Pancreas (tissue), 10 donors: ENCODE results near the gene IFT43. TPM values are rescaled to one million over a fixed set of nuclear protein-coding genes. Genes with fewer than 3 reads are reported as not detected.

ENCODE experiments used
- ATAC-seq, 4 donors: fragments of 200-7000 bp; cut with Tn5 transposase; one replicate each; pipeline versions ENCODE4 v1.8.0 to v1.9.1; 2020; ENCODE audit warnings: mild to moderate bottlenecking in 4 of 4, moderate library complexity in 4 of 4
- DNase-seq, 6 donors: peaks; one replicate each; pipeline ENCODE4 v3.0.0-alpha.2; 2020
- FAIRE-seq: peaks from 2 replicates; lab custom pipeline; 2012; peaks lifted over from hg19 to GRCh38; lab: Jason Lieb, UNC
- H3K27ac ChIP-seq, 4 donors: fragments of 200-600 bp; sonication (generic); 1 replicate in 3 of 4; 2 replicates in 1 of 4; pipeline versions ENCODE4 v1.5.0 to v1.8.0; 2020
- H3K27me3 ChIP-seq, 4 donors: fragments of 200-600 bp; one replicate each; pipeline ENCODE4 v1.8.0; 2021
- H3K36me3 ChIP-seq, 3 donors: fragments of 200-600 bp; sonication (generic) in 1 of 3; one replicate each; pipeline versions ENCODE4 v1.5.0 to v1.8.0; 2020 to 2021
- H3K4me1 ChIP-seq, 3 donors: fragments of 200-600 bp; one replicate each; pipeline ENCODE4 v1.8.0; 2021
- H3K4me3 ChIP-seq, 4 donors: fragments of 200-600 bp; sonication (generic) in 2 of 4; one replicate each; pipeline versions ENCODE4 v1.5.0 to v1.8.0; 2020 to 2021
- H3K9me3 ChIP-seq, 4 donors: fragments of 200-600 bp; one replicate each; pipeline ENCODE4 v1.8.0; 2021
- CTCF ChIP-seq, 4 donors: fragments of 200-600 bp; sonication (generic) in 3 of 4; IDR thresholded peaks; one replicate each; pipeline versions ENCODE4 v1.5.0 to v1.8.0; 2021; ENCODE audit warnings: antibody characterized with exemption in 4 of 4
- WGBS, 2 donors: extraction: QIAGEN DNeasy Blood & Tissue Kit; methylation state at CpG; one replicate each; pipeline ENCODE4 v1.1.7; 2013; 5-methylcytosine and 5-hydroxymethylcytosine counted together
- intact Hi-C, 3 donors: fragments of 100-400 bp; cut with DNase I; formaldehyde crosslinking; loops; one replicate each; pipeline versions ENCODE4 v1.11.1 to v1.14.2; 2022
- polyA plus RNA-seq, 2 donors: library from polyadenylated mRNA; stranded (reverse); fragments of 200-250 nt; gene quantifications; one replicate each; pipeline ENCODE4 v1.2.3, GENCODE V29; 2013
- total RNA-seq, 6 donors: library from RNA; stranded (reverse); fragmentation: NEBNext Ultra II Directional in 4 of 6; extraction: Animal tissue kit (Norgen Biotek cat#: 25700) in 4 of 6; gene quantifications; one replicate each; pipeline versions ENCODE4 v1.2.1 to v1.2.4, GENCODE V29; 2021 to 2023
- donor health status: healthy with polysubstance abuse.
- donor health status: DM: no; HTN: no; CAD: no; lungs with moderate emphysema.
- donor health status: DM: no; HTN: no; CAD: no.
- donor health status: control.
- donor health status: control.
- donor health status: Bipolar disorder and iron deficiency.
- donor health status: DM: yes; HTN: yes; CAD: no.
- donor health status: DM: no; HTN: no; CAD: no.
- donor health status: DM: no; HTN: no; CAD: no.
- donor health status: DM: yes; HTN: yes; CAD: no.

The IFT43 gene
- total and polyA plus RNA-seq, 8 donors, result 11.4 to 46.3 (median 16.5) TPM

- H3K36me3 ChIP-seq, result no peaks in the 10 kb centered on the region
- no peaks in the 10 kb centered on the region for H3K9me3 ChIP-seq
- WGBS, 2 donors, result 97 to 98% methylated on average over 3 of the region's 3 CpGs
- H3K4me3 ChIP-seq, result no peak overlapping the region
- H3K27me3 ChIP-seq, result no peaks in the 10 kb centered on the region
- H3K4me1 ChIP-seq, result no peaks in the 10 kb centered on the region
- DNase-seq, result no peak
- no peak for TF ChIP-seq CTCF (IDR thresholded peaks at IDR 0.05)
- no peak for FAIRE-seq
- H3K27ac ChIP-seq, result no peak overlapping the region
- no peak for ATAC-seq
- intact Hi-C loops, result no loop called here
Measured at GRCh38 chr14:76065519-76065918, 80.0 kb downstream of the IFT43 start.

GRCh38 chr14:76067536-76067935 is 82.0 kb downstream of the IFT43 start:
- WGBS, 2 donors, result 88 to 94% methylated on average over 5 of the region's 5 CpGs
- ATAC-seq, result no peak
- DNase-seq, result no peak
- Histone ChIP-seq H3K4me3 (no peak overlapping the region), H3K27ac (no peak overlapping the region), H3K27me3 (no peaks in the 10 kb centered on the region), H3K9me3 (no peaks in the 10 kb centered on the region), H3K36me3 (no peaks in the 10 kb centered on the region), H3K4me1 (no peaks in the 10 kb centered on the region)
- intact Hi-C loops, result no loop called here
- no peak for TF ChIP-seq CTCF (IDR thresholded peaks at IDR 0.05)
- no peak for FAIRE-seq

DNA sequence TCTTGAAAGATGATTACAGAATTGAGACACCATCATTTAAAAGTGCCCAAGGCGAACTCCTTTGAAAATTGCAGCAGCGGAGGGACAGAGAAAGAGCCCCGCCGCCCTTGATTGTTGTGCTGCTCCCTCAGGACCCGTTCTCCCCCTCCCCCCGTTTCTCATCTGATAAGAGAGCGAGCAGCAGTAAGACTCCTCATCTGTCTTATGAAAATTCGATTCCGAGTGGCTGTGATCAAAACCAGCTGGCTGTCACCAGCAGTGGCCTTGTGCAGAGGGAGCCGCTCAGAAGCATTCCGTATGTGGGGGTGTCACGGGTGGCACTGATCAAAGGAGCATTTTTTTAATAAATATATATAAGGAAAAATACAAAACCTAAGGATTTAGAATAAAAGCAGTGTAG is 88.2 kb downstream of the IFT43 start:
- no peaks in the 10 kb centered on the region for H3K9me3 ChIP-seq
- no peaks in the 10 kb centered on the region for H3K27me3 ChIP-seq
- no peak overlapping the region for H3K27ac ChIP-seq
- H3K4me1 ChIP-seq, result no peaks in the 10 kb centered on the region
- intact Hi-C loops, result no loop called here
- 76 to 78% methylated on average over 12 of the region's 12 CpGs for WGBS, 2 donors
- no peak for DNase-seq
- no peak overlapping the region for H3K4me3 ChIP-seq
- FAIRE-seq, result no peak
- no peaks in the 10 kb centered on the region for H3K36me3 ChIP-seq
- no peak for ATAC-seq
- no peak for TF ChIP-seq CTCF (IDR thresholded peaks at IDR 0.05)

- WGBS, 2 donors, result 83 to 89% methylated on average over 2 of the region's 2 CpGs
- TF ChIP-seq CTCF (IDR thresholded peaks at IDR 0.05), result no peak
- no peak overlapping the region for H3K27ac ChIP-seq
- intact Hi-C loops, result no loop called here
- DNase-seq (no peak), ATAC-seq (no peak), FAIRE-seq (no peak)
- H3K9me3 ChIP-seq, result no peaks in the 10 kb centered on the region
- no peaks in the 10 kb centered on the region for H3K4me1 ChIP-seq
- no peaks in the 10 kb centered on the region for H3K27me3 ChIP-seq
- no peak overlapping the region for H3K4me3 ChIP-seq
- no peaks in the 10 kb centered on the region for H3K36me3 ChIP-seq
Measured at GRCh38 chr14:76077340-76077739, 91.8 kb downstream of the IFT43 start.

DNA sequence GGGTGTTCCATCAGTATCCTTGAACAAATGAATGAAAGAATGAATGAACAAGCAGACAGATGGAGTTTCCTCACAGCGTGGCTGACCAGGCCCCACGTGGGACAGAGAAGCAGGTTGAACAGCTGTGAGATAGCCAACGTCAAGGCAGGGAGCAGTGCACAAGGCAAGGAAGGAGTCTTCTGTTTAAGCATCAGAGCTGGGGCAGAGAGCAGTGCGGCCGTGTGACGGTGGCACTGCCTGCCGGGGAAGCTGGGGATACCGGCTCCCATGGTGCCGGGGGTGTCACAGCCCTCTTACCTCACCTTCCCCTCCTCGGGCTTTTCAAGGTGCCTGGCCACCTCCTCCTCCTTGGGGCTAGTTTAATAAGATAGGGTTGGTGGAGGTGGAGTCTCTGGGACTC is 92.9 kb downstream of the IFT43 start:
- Histone ChIP-seq H3K4me3 (no peak overlapping the region), H3K27me3 (no peaks in the 10 kb centered on the region), H3K4me1 (no peaks in the 10 kb centered on the region), H3K27ac (no peak overlapping the region), H3K9me3 (no peaks in the 10 kb centered on the region), H3K36me3 (peaks cover 0 to 7% (median 7%) of the 10 kb centered on the region in 3 donors)
- FAIRE-seq, result no peak
- 84 to 90% methylated on average over 10 of the region's 10 CpGs for WGBS, 2 donors
- no peak for ATAC-seq
- no peak for DNase-seq
- TF ChIP-seq CTCF (IDR thresholded peaks at IDR 0.05), result no peak
- intact Hi-C loops, result no loop called here
